HG03457 (cell line): Measurements from ENCODE around the gene CD163L1.
"Not testable (repeated sequence)": the region's sequence is repeated elsewhere in the genome, so short reads cannot be mapped to it uniquely, and the experiment has no call there.

ENCODE experiments used
- ATAC-seq: cut with Tn5 transposase; IDR thresholded peaks from one replicate; pipeline ENCODE4 v1.9.1; 2021; ENCODE audit warnings: moderate number of reproducible peaks; ENCODE audit not compliant: unreplicated experiment

The CD163L1 gene

GRCh38 chr12:7337790-7338189 is 106.2 kb downstream of the CD163L1 start:
- ATAC-seq, result not testable (repeated sequence)

- no peak for ATAC-seq
Observed at GRCh38 chr12:7327918-7328317, 116.0 kb downstream of the CD163L1 start.

GRCh38 chr12:7324176-7324575 is 119.8 kb downstream of the CD163L1 start:
- no peak for ATAC-seq

GRCh38 chr12:7322599-7322998 is 121.4 kb downstream of the CD163L1 start:
- ATAC-seq, result no peak

- no peak for ATAC-seq
Observed at GRCh38 chr12:7321624-7322023, 122.3 kb downstream of the CD163L1 start.

GRCh38 chr12:7319930-7320329 is 124.0 kb downstream of the CD163L1 start:
- ATAC-seq, result no peak

- ATAC-seq, result no peak
Observed at GRCh38 chr12:7310070-7310469, 133.9 kb downstream of the CD163L1 start.
